Suprapubic skin (tissue), 3 donors: ENCODE measurements around the gene SVEP1.

ENCODE experiments used
- CTCF ChIP-seq, 2 donors: fragments of 200-600 bp in 1 of 2; fragments of 450-650 bp in 1 of 2; sonication (generic) in 1 of 2; IDR thresholded peaks; one replicate each; pipeline ENCODE4 v1.5.1; 2016 to 2019; ENCODE audit warnings: antibody characterized with exemption in 2 of 2, mild to moderate bottlenecking in 1 of 2, moderate library complexity in 1 of 2
- POLR2A ChIP-seq, 2 donors: fragments of 450-650 bp; IDR thresholded peaks; one replicate each; pipeline ENCODE4 v1.6.1; 2017; ENCODE audit warnings: antibody characterized with exemption in 2 of 2, mild to moderate bottlenecking in 2 of 2, moderate library complexity in 2 of 2

- no peak for TF ChIP-seq CTCF (IDR thresholded peaks at IDR 0.05)
- no peak for TF ChIP-seq POLR2A (IDR thresholded peaks at IDR 0.05)
These were observed 187.6 kb downstream of the SVEP1 start for GRCh38 chr9:110391826-110392485.
